ENCODE measurements around the gene TSHZ2. TPM values are rescaled to one million over a fixed set of nuclear protein-coding genes. Genes with fewer than 3 reads are reported as not detected.

TSHZ2 gene
- total RNA-seq, 4 donors from 2014 or later, result 1.9 to 12.9 (median 5.0) TPM

GRCh38 chr20:53510262-53510661 is 538.1 kb downstream of the TSHZ2 start:
- H3K9me3 ChIP-seq, result no peaks in the 10 kb centered on the region
- in situ Hi-C loops (cut with MboI; ENCODE audit: low pct_ligation_motif_present in 1 of 4, low pct_unique_long_range_greater_than_20kb in 1 of 4, low sequenced_read_pairs in 3 of 4), result no loop called here
- 93% methylated on average over 9 of the region's 9 CpGs; no CpG with 5 or more reads in 1 of the 2 donors for WGBS, 2 donors (ENCODE audit: low coverage in 1 of 2)
- intact Hi-C loops (cut with DNase I; ENCODE audit: low total_unique reads), result no loop called here
- no peak overlapping the region for H3K4me3 ChIP-seq
- H3K27me3 ChIP-seq, result no peaks in the 10 kb centered on the region
- H3K27ac ChIP-seq, result no peak overlapping the region
- TF ChIP-seq EP300 (IDR thresholded peaks at IDR 0.05; ENCODE audit: low read depth) (no peak), POLR2AphosphoS5 (IDR thresholded peaks at IDR 0.05) (no peak), POLR2A (IDR thresholded peaks at IDR 0.05) (no peak)
- TF ChIP-seq, protein P1, sequence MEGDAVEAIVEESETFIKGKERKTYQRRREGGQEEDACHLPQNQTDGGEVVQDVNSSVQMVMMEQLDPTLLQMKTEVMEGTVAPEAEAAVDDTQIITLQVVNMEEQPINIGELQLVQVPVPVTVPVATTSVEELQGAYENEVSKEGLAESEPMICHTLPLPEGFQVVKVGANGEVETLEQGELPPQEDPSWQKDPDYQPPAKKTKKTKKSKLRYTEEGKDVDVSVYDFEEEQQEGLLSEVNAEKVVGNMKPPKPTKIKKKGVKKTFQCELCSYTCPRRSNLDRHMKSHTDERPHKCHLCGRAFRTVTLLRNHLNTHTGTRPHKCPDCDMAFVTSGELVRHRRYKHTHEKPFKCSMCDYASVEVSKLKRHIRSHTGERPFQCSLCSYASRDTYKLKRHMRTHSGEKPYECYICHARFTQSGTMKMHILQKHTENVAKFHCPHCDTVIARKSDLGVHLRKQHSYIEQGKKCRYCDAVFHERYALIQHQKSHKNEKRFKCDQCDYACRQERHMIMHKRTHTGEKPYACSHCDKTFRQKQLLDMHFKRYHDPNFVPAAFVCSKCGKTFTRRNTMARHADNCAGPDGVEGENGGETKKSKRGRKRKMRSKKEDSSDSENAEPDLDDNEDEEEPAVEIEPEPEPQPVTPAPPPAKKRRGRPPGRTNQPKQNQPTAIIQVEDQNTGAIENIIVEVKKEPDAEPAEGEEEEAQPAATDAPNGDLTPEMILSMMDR (IDR thresholded peaks at IDR 0.05), result no peak
- no peaks in the 10 kb centered on the region for H3K36me3 ChIP-seq
- H3K4me1 ChIP-seq, result peaks cover 0 to 3% (median 0%) of the 10 kb centered on the region in 4 donors
- DNase-seq, result no peak

- no peaks in the 10 kb centered on the region for H3K27me3 ChIP-seq
- in situ Hi-C loops (cut with MboI; ENCODE audit: low pct_ligation_motif_present in 1 of 4, low pct_unique_long_range_greater_than_20kb in 1 of 4, low sequenced_read_pairs in 3 of 4) (no loop called here), intact Hi-C loops (cut with DNase I; ENCODE audit: low total_unique reads) (no loop called here)
- no peak for DNase-seq
- no peak overlapping the region for H3K4me3 ChIP-seq
- H3K4me1 ChIP-seq, result peaks cover 0 to 3% (median 0%) of the 10 kb centered on the region in 4 donors
- WGBS, 2 donors (ENCODE audit: low coverage in 1 of 2), result 97% methylated on average over 4 of the region's 8 CpGs; no CpG with 5 or more reads in 1 of the 2 donors
- TF ChIP-seq, protein P1 (IDR thresholded peaks at IDR 0.05), result no peak
- TF ChIP-seq POLR2A (IDR thresholded peaks at IDR 0.05), result no peak
- TF ChIP-seq POLR2AphosphoS5 (IDR thresholded peaks at IDR 0.05), result no peak
- TF ChIP-seq EP300 (IDR thresholded peaks at IDR 0.05; ENCODE audit: low read depth), result no peak
- no peak overlapping the region for H3K27ac ChIP-seq
- H3K36me3 ChIP-seq, result no peaks in the 10 kb centered on the region
- H3K9me3 ChIP-seq, result no peaks in the 10 kb centered on the region
These were observed 538.5 kb downstream of the TSHZ2 start for GRCh38 chr20:53510704-53511103.

DNA sequence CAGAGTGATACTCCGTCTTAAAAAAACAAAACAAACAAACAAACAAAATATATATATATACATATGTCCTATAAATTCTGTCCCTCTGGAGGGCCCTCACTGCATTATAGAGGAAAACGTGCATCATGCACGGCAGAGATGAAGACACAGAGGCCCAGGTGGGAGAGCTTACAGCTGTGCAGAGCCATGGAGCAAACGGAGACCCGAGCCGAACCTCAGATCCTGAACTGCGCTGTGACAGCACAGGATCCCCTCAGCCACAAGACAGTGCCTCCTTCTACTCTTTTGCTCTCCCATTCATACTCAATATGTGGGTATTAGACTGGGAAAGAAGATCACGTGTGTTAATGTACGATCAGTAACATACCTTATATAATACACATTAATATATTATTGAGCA is 539.9 kb downstream of the TSHZ2 start:
- WGBS, 2 donors (ENCODE audit: low coverage in 1 of 2), result 89 to 93% methylated on average over 6 to 9 of the region's 9 CpGs
- no peak overlapping the region for H3K4me3 ChIP-seq
- H3K9me3 ChIP-seq, result no peaks in the 10 kb centered on the region
- intact Hi-C loops (cut with DNase I; ENCODE audit: low total_unique reads), result no loop called here
- H3K27ac ChIP-seq, result no peak overlapping the region
- TF ChIP-seq, protein P1 (IDR thresholded peaks at IDR 0.05), result no peak
- no peak for TF ChIP-seq EP300 (IDR thresholded peaks at IDR 0.05; ENCODE audit: low read depth)
- H3K4me1 ChIP-seq, result peaks cover 0 to 3% (median 0%) of the 10 kb centered on the region in 4 donors
- no peak for DNase-seq
- H3K27me3 ChIP-seq, result no peaks in the 10 kb centered on the region
- H3K36me3 ChIP-seq, result no peaks in the 10 kb centered on the region
- in situ Hi-C loops (cut with MboI; ENCODE audit: low pct_ligation_motif_present in 1 of 4, low pct_unique_long_range_greater_than_20kb in 1 of 4, low sequenced_read_pairs in 3 of 4), result no loop called here

GRCh38 chr20:53513168-53513488 is 541.0 kb downstream of the TSHZ2 start:
- DNase-seq, result no peak
- WGBS, 2 donors (ENCODE audit: low coverage in 1 of 2), result 47 to 80% methylated on average over 1 to 2 of the region's 2 CpGs
- Histone ChIP-seq H3K4me3 (no peak overlapping the region), H3K36me3 (no peaks in the 10 kb centered on the region), H3K9me3 (no peaks in the 10 kb centered on the region), H3K4me1 (peaks cover 0 to 3% (median 0%) of the 10 kb centered on the region in 4 donors), H3K27me3 (no peaks in the 10 kb centered on the region), H3K27ac (peak overlapping the region in 1 of 4 donors; percentile 66)
- TF ChIP-seq POLR2AphosphoS5 (IDR thresholded peaks at IDR 0.05), result no peak
- no peak for TF ChIP-seq POLR2A (IDR thresholded peaks at IDR 0.05)
- TF ChIP-seq, protein P1 (IDR thresholded peaks at IDR 0.05), result no peak
- TF ChIP-seq EP300 (IDR thresholded peaks at IDR 0.05; ENCODE audit: low read depth), result no peak
- intact Hi-C loops (cut with DNase I; ENCODE audit: low total_unique reads) (no loop called here), in situ Hi-C loops (cut with MboI; ENCODE audit: low pct_ligation_motif_present in 1 of 4, low pct_unique_long_range_greater_than_20kb in 1 of 4, low sequenced_read_pairs in 3 of 4) (no loop called here)
